H1 (cell line): Measurements from ENCODE around the gene SLC41A1. TPM values are rescaled to one million over a fixed set of nuclear protein-coding genes. Genes with fewer than 3 reads are reported as not detected.
A peak's percentile ranks its signal among the peaks of the same experiment; 100 is the strongest.

Experiments used
- CTCF ChIA-PET: fragments of 300-600 bp; sonication (Branson Sonifier 250); formaldehyde crosslinking; loops from one replicate; lab custom pipeline; 2021; ENCODE audit not compliant: partially characterized antibody; lab: Charles Lee
- POLR2A ChIA-PET: fragments of 300-600 bp; sonication (Branson Sonifier 250); formaldehyde crosslinking; loops from one replicate; lab custom pipeline; 2021; ENCODE audit warnings: inconsistent platforms; ENCODE audit not compliant: partially characterized antibody; lab: Charles Lee
- DNase-seq, 2 experiments: peaks; one replicate each; pipeline versions ENCODE4 v3.0.0 to v3.0.0-alpha.2; 2010 to 2022; ENCODE audit warnings: low spot score in 2 of 2, low read depth in 1 of 2, mixed read lengths in 1 of 2
- FAIRE-seq: peaks from 2 replicates; lab custom pipeline; 2011; peaks lifted over from hg19 to GRCh38; lab: Jason Lieb, UNC
- H2AFZ ChIP-seq: 2 replicates; pipeline ENCODE4 v1.8.1; 2012; ENCODE audit warnings: low read length, inconsistent platforms
- H2AK5ac ChIP-seq: 2 replicates; pipeline ENCODE4 v1.6.1; 2013; ENCODE audit warnings: low read depth, low read length
- H2BK120ac ChIP-seq: replicated peaks from 2 replicates; pipeline ENCODE3; 2013; ENCODE audit warnings: low read depth, low read length, inconsistent platforms
- H2BK12ac ChIP-seq: 2 replicates; pipeline ENCODE4 v1.6.1; 2013; ENCODE audit warnings: low read depth, low read length
- H2BK15ac ChIP-seq: 2 replicates; pipeline ENCODE4 v1.6.1; 2013; ENCODE audit warnings: low read length
- H2BK20ac ChIP-seq: 2 replicates; pipeline ENCODE4 v1.6.1; 2013; ENCODE audit warnings: low read length
- H2BK5ac ChIP-seq: 2 replicates; pipeline ENCODE4 v1.6.1; 2013; ENCODE audit warnings: low read depth, low read length
- H3K14ac ChIP-seq: 2 replicates; pipeline ENCODE4 v1.6.1; 2013; ENCODE audit warnings: inconsistent platforms; ENCODE audit not compliant: insufficient read length
- H3K18ac ChIP-seq: 2 replicates; pipeline ENCODE4 v1.6.1; 2013; ENCODE audit warnings: low read length; ENCODE audit errors: extremely low read depth
- H3K23ac ChIP-seq: 2 replicates; pipeline ENCODE4 v1.6.1; 2013; ENCODE audit warnings: inconsistent platforms; ENCODE audit not compliant: insufficient read length
- H3K23me2 ChIP-seq: 2 replicates; pipeline ENCODE4 v1.6.1; 2013; ENCODE audit warnings: low read depth, low read length
- H3K27ac ChIP-seq: 2 replicates; pipeline ENCODE4 v1.6.1; 2011; ENCODE audit warnings: low read depth, low read length, inconsistent platforms
- H3K27me3 ChIP-seq, 4 experiments: replicated peaks in 1 of 4; 1 replicate in 1 of 4; 2 replicates in 3 of 4; pipeline versions ENCODE4 v1.6.1 to v1.8.1; 2011 to 2013; ENCODE audit warnings: low read length in 3 of 4, mild to moderate bottlenecking in 3 of 4, inconsistent platforms in 2 of 4, mixed read lengths in 2 of 4, moderate library complexity in 1 of 4; ENCODE audit not compliant: control insufficient read depth in 3 of 4, insufficient read depth in 3 of 4; ENCODE audit errors: extremely low read depth in 1 of 4
- H3K36me3 ChIP-seq, 4 experiments: 2 replicates each; pipeline versions ENCODE4 v1.6.1 to v1.8.1; 2011 to 2013; ENCODE audit warnings: mild to moderate bottlenecking in 4 of 4, low read length in 3 of 4, moderate library complexity in 2 of 4, control low read depth in 1 of 4, inconsistent platforms in 1 of 4; ENCODE audit not compliant: insufficient read depth in 4 of 4, control insufficient read depth in 2 of 4
- H3K4ac ChIP-seq: replicated peaks from 2 replicates; pipeline ENCODE3; 2013; ENCODE audit warnings: low read length, low read depth, mixed read lengths, inconsistent platforms; ENCODE audit not compliant: insufficient read length
- H3K4me1 ChIP-seq, 4 experiments: replicated peaks in 1 of 4; 1 replicate in 1 of 4; 2 replicates in 3 of 4; pipeline versions ENCODE4 v1.6.1 to v1.8.1; 2011 to 2013; ENCODE audit warnings: low read length in 3 of 4, inconsistent platforms in 2 of 4, mixed read lengths in 1 of 4; ENCODE audit not compliant: insufficient read depth in 4 of 4, control insufficient read depth in 3 of 4
- H3K4me2 ChIP-seq, 2 experiments: 2 replicates each; pipeline versions ENCODE4 v1.6.1 to v1.8.1; 2011 to 2013; ENCODE audit warnings: low read depth in 2 of 2, low read length in 2 of 2, control low read depth in 1 of 2, inconsistent platforms in 1 of 2, mild to moderate bottlenecking in 1 of 2; ENCODE audit not compliant: insufficient read depth in 1 of 2
- H3K4me3 ChIP-seq, 4 experiments: fragments of 200-600, 300-600 bp in 1 of 4; sonication (generic), shearing (Covaris generic), sonication (Bioruptor Twin) in 1 of 4; 2 replicates each; pipeline versions ENCODE4 v1.5.1 to v1.8.1; 2011 to 2016; ENCODE audit warnings: low read length in 4 of 4, low read depth in 3 of 4, control low read depth in 2 of 4, inconsistent platforms in 2 of 4, mild to moderate bottlenecking in 2 of 4, mixed read lengths in 1 of 4, moderate library complexity in 1 of 4; ENCODE audit not compliant: insufficient read depth in 2 of 4; ENCODE audit errors: extremely low read depth in 1 of 4
- H3K56ac ChIP-seq: replicated peaks from 2 replicates; pipeline ENCODE3; 2013; ENCODE audit warnings: low read depth, mild to moderate bottlenecking, mixed read lengths, low read length, inconsistent platforms; ENCODE audit not compliant: insufficient read length
- H3K79me1 ChIP-seq: 2 replicates; pipeline ENCODE4 v1.6.1; 2013; ENCODE audit warnings: low read depth, low read length, control low read depth
- H3K79me2 ChIP-seq, 2 experiments: 2 replicates each; pipeline versions ENCODE4 v1.6.1 to v1.8.1; 2012 to 2013; ENCODE audit warnings: low read length in 2 of 2, mild to moderate bottlenecking in 2 of 2, inconsistent platforms in 1 of 2; ENCODE audit not compliant: insufficient read depth in 2 of 2, control insufficient read depth in 1 of 2
- H3K9ac ChIP-seq, 4 experiments: replicated peaks in 1 of 4; 1 replicate in 1 of 4; 2 replicates in 3 of 4; pipeline versions ENCODE4 v1.6.1 to v1.8.1; 2011 to 2013; ENCODE audit warnings: low read depth in 3 of 4, low read length in 3 of 4, control low read depth in 2 of 4, mild to moderate bottlenecking in 2 of 4, moderate library complexity in 2 of 4, inconsistent platforms in 1 of 4; ENCODE audit errors: extremely low read depth in 1 of 4
- H3K9me3 ChIP-seq, 2 experiments: 2 replicates each; pipeline versions ENCODE4 v1.6.1 to v1.8.1; 2012 to 2013; ENCODE audit warnings: mild to moderate bottlenecking in 2 of 2, moderate library complexity in 2 of 2, control low read depth in 1 of 2, inconsistent platforms in 1 of 2, low read depth in 1 of 2, low read length in 1 of 2, mixed read lengths in 1 of 2; ENCODE audit not compliant: insufficient read depth in 2 of 2
- H4K20me1 ChIP-seq, 2 experiments: replicated peaks in 1 of 2; 2 replicates each; pipeline versions ENCODE3 to v1.8.1; 2011 to 2013; ENCODE audit warnings: inconsistent platforms in 2 of 2, low read length in 2 of 2, mild to moderate bottlenecking in 1 of 2; ENCODE audit not compliant: insufficient read depth in 2 of 2, control insufficient read depth in 1 of 2
- H4K5ac ChIP-seq: 2 replicates; pipeline ENCODE4 v1.6.1; 2013; ENCODE audit warnings: low read length, low read depth, mixed read lengths, inconsistent platforms; ENCODE audit not compliant: insufficient read length
- H4K8ac ChIP-seq: 2 replicates; pipeline ENCODE4 v1.8.0; 2013; ENCODE audit warnings: mild to moderate bottlenecking, moderate library complexity, low read length, inconsistent platforms; ENCODE audit not compliant: insufficient read depth; ENCODE audit errors: extremely low read depth
- H4K91ac ChIP-seq: replicated peaks from 2 replicates; pipeline ENCODE3; 2013; ENCODE audit warnings: low read length, mixed read lengths, inconsistent platforms; ENCODE audit not compliant: insufficient read length
- HDAC6 ChIP-seq: IDR thresholded peaks from one replicate; pipeline ENCODE4 v1.7.1; 2012; ENCODE audit warnings: low read depth, mild to moderate bottlenecking, inconsistent platforms, low read length, moderate library complexity
- WGBS, 2 experiments: shearing (Covaris generic) in 1 of 2; methylation state at CpG; one replicate each; pipeline versions ENCODE4 v1.1.6 to v1.1.7; 2013 to 2015; ENCODE audit warnings: low lambda C conversion rate in 2 of 2, mixed read lengths in 2 of 2, inconsistent platforms in 1 of 2, low coverage in 1 of 2, missing lambda C conversion rate in 1 of 2; ENCODE audit not compliant: insufficient replicate concordance in 2 of 2, insufficient coverage in 1 of 2, insufficient read length in 1 of 2; ENCODE audit errors: extremely low coverage in 1 of 2, missing lambda C conversion rate in 1 of 2; 5-methylcytosine and 5-hydroxymethylcytosine counted together
- polyA plus RNA-seq, 7 experiments: library from polyadenylated mRNA; depleted of rRNA in 3 of 7; stranded (reverse) in 5 of 7; unstranded in 2 of 7; fragments of >200 nt in 5 of 7; fragments of 200-250 nt in 2 of 7; gene quantifications; 1 replicate in 5 of 7; 2 replicates in 1 of 7; 4 replicates in 1 of 7; pipeline versions ENCODE4 v1.2.1 to v1.2.3, GENCODE V29; 2011 to 2013; ENCODE audit warnings: missing spikeins in 2 of 7, mixed read lengths in 2 of 7
- total RNA-seq: library from RNA; stranded (reverse); fragmentation: NEBNext Ultra II Directional; extraction: Animal tissue kit (Norgen Biotek cat#: 25700); gene quantifications from 2 replicates; pipeline ENCODE4 v1.2.1, GENCODE V29; 2021
- TF ChIP-seq, protein P1 (sequence below), 3 experiments: IDR thresholded peaks; 1 replicate in 2 of 3; 2 replicates in 1 of 3; pipeline versions ENCODE4 v1.5.1 to v1.6.1; 2011; ENCODE audit warnings: low read length in 3 of 3, mild to moderate bottlenecking in 3 of 3, inconsistent platforms in 2 of 3, low read depth in 1 of 3, moderate library complexity in 1 of 3; ENCODE audit not compliant: insufficient read depth in 1 of 3; ENCODE audit errors: control extremely low read depth in 1 of 3

SLC41A1 gene
- total and polyA plus RNA-seq, 2 of the 8 experiments (the other 6 are each of a cell fraction or from before 2014, with no cell fraction given) = 41.2 to 42.3 TPM

DNA sequence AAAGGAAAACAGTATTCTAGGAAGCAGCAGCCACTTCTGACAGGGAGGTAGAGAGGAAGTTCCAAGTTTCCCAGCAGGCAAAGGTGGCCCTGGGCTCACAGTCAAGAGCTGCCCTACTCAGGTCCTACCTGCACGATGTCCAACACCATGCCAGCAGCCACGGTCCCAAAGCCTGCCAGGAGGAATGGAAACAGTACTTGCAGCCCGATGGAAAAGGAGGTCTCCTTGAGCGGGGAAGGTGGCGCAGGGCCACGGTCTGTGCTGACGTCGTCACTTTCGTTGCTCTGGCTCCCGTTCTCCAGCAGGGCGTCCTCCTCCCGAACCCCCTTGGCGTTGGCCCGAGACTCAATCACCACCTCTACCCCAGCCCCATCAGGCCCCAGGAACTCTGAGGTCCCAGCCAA lies 3.1 kb downstream of the SLC41A1 start:
- no peak for DNase-seq
- Histone ChIP-seq H3K79me2 (peaks cover 0 to 54% of the 10 kb centered on the region in 2 experiments; a peak in 2 of 4 replicates), H3K4me1 (peaks cover 2 to 7% (median 6%) of the 10 kb centered on the region in 4 experiments; a peak in 5 of 7 replicates), H2BK120ac (no peak overlapping the region), H4K91ac (no peak overlapping the region), H2BK15ac (no peak overlapping the region), H3K23me2 (peaks cover 6% of the 10 kb centered on the region; the same call in 1 of the 2 replicates), H2AK5ac (no peak overlapping the region), H4K20me1 (peaks cover 3 to 15% of the 10 kb centered on the region in 2 experiments), H2BK20ac (peak overlapping the region; percentile 22; the same call in 1 of the 2 replicates), H4K8ac (no peak overlapping the region), H3K27ac (no peak overlapping the region), H3K79me1 (peaks cover 17% of the 10 kb centered on the region), H3K9me3 (no peaks in the 10 kb centered on the region), H2BK5ac (no peak overlapping the region; the same call in 1 of the 2 replicates), H3K9ac (no peak overlapping the region), H3K4me2 (no peak overlapping the region), H3K4me3 (no peak overlapping the region), H2BK12ac (no peak overlapping the region), H3K18ac (no peak overlapping the region), H3K23ac (no peak overlapping the region), H4K5ac (no peak overlapping the region), H3K27me3 (peaks cover 0 to 3% (median 0%) of the 10 kb centered on the region in 4 experiments; a peak in 2 of 7 replicates), H2AFZ (no peak overlapping the region), H3K36me3 (peaks cover 7 to 11% (median 7%) of the 10 kb centered on the region in 4 experiments; a peak in 5 of 8 replicates), H3K56ac (no peak overlapping the region), H3K14ac (no peak overlapping the region), H3K4ac (no peak overlapping the region)
- ChIA-PET POLR2A (interaction anchor here (0.8 to 1.4 kb wide), 3 partner anchors 10 to 61 kb away, joined by 4 to 6 read pairs (median 4); no protein-coding TSS in a partner anchor), CTCF (interaction anchor here (0.8 to 6.1 kb wide), 15 partner anchors 10 to 297 kb away, joined by 3 to 79 read pairs (median 3); partner anchors contain the start of gene RAB29)
- TF ChIP-seq HDAC6 = no peak
- TF ChIP-seq, protein P1, sequence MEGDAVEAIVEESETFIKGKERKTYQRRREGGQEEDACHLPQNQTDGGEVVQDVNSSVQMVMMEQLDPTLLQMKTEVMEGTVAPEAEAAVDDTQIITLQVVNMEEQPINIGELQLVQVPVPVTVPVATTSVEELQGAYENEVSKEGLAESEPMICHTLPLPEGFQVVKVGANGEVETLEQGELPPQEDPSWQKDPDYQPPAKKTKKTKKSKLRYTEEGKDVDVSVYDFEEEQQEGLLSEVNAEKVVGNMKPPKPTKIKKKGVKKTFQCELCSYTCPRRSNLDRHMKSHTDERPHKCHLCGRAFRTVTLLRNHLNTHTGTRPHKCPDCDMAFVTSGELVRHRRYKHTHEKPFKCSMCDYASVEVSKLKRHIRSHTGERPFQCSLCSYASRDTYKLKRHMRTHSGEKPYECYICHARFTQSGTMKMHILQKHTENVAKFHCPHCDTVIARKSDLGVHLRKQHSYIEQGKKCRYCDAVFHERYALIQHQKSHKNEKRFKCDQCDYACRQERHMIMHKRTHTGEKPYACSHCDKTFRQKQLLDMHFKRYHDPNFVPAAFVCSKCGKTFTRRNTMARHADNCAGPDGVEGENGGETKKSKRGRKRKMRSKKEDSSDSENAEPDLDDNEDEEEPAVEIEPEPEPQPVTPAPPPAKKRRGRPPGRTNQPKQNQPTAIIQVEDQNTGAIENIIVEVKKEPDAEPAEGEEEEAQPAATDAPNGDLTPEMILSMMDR (IDR thresholded peaks at IDR 0.05; ENCODE audit: control extremely low read depth in 1 of 3, insufficient read depth in 1 of 3, low read depth in 1 of 3, low read length in 3 of 3) = peak in 1 of 3 experiments; percentile 13; a peak in 1 of 4 replicates
- WGBS, 2 experiments = 91% methylated on average over 13 of the region's 14 CpGs; no CpG with 5 or more reads in 1 of the 2 experiments
- no peak for FAIRE-seq
